Transverse colon (tissue), 4 donors: Measurements from ENCODE around the gene MCOLN3.

Source experiments
- POLR2AphosphoS5 ChIP-seq, 3 donors: sonication (generic); formaldehyde crosslinking; IDR thresholded peaks; one replicate each; pipeline ENCODE4 v1.6.1; 2016; ENCODE audit warnings: antibody characterized with exemption in 3 of 3
- TF ChIP-seq, protein P1 (sequence below), 5 experiments: fragments of 200-600 bp in 3 of 5; fragments of 450-650 bp in 2 of 5; sonication (generic) in 3 of 5; IDR thresholded peaks; 1 replicate in 2 of 5; 2 replicates in 3 of 5; pipeline ENCODE4 v1.5.1; 2016 to 2017; ENCODE audit warnings: antibody characterized with exemption in 5 of 5, inconsistent platforms in 3 of 5, mild to moderate bottlenecking in 2 of 5, moderate library complexity in 1 of 5

DNA sequence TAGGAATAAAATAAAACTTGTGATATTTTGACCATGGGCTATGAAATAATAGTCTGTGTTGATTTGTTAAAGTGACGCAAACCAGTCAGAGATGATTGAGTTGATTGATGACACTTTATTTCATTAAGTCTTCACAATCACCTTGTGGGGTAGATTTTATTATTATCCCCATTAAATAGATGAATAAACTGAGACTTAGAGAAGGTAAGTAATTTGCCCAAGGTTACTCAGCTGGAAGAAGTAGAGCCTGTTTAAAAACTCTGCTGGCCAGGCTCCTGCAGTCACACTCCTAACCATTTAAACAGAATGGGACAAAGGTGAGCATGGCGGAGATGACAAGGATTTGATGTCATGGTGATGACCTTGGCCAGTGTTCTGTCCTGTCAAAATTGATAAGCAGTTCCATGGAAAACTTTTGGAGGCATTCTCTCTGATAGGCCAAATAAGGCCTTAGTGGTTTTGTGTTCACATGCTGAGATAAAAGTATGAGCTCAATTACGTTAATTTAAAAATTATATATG lies 22.7 kb upstream of the MCOLN3 start:
- TF ChIP-seq, protein P1, sequence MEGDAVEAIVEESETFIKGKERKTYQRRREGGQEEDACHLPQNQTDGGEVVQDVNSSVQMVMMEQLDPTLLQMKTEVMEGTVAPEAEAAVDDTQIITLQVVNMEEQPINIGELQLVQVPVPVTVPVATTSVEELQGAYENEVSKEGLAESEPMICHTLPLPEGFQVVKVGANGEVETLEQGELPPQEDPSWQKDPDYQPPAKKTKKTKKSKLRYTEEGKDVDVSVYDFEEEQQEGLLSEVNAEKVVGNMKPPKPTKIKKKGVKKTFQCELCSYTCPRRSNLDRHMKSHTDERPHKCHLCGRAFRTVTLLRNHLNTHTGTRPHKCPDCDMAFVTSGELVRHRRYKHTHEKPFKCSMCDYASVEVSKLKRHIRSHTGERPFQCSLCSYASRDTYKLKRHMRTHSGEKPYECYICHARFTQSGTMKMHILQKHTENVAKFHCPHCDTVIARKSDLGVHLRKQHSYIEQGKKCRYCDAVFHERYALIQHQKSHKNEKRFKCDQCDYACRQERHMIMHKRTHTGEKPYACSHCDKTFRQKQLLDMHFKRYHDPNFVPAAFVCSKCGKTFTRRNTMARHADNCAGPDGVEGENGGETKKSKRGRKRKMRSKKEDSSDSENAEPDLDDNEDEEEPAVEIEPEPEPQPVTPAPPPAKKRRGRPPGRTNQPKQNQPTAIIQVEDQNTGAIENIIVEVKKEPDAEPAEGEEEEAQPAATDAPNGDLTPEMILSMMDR (IDR thresholded peaks at IDR 0.05): no peak
- no peak for TF ChIP-seq POLR2AphosphoS5 (IDR thresholded peaks at IDR 0.05)
